DMS114 treated with DMSO at 0.1 percent for 48 hours (cell line): Measurements from ENCODE around the gene KRTAP10-1.
"Not testable (repeated sequence)": the region's sequence is repeated elsewhere in the genome, so short reads cannot be mapped to it uniquely, and the experiment has no call there.

Experiments
- DNase-seq: peaks from one replicate; lab custom pipeline; 2025; ENCODE audit not compliant: unreplicated experiment; lab: John Stamatoyannopoulos, UW

The KRTAP10-1 gene, protein sequence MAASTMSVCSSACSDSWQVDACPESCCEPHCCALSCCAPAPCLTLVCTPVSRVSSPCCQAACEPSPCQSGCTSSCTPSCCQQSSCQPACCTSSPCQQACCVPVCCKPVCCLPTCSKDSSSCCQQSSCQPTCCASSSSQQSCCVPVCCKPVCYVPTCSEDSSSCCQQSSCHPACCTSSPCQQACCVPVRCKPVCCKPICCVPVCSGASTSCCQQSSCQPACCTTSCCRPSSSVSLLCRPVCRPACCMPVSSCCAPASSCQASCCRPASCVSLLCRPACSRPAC

DNA sequence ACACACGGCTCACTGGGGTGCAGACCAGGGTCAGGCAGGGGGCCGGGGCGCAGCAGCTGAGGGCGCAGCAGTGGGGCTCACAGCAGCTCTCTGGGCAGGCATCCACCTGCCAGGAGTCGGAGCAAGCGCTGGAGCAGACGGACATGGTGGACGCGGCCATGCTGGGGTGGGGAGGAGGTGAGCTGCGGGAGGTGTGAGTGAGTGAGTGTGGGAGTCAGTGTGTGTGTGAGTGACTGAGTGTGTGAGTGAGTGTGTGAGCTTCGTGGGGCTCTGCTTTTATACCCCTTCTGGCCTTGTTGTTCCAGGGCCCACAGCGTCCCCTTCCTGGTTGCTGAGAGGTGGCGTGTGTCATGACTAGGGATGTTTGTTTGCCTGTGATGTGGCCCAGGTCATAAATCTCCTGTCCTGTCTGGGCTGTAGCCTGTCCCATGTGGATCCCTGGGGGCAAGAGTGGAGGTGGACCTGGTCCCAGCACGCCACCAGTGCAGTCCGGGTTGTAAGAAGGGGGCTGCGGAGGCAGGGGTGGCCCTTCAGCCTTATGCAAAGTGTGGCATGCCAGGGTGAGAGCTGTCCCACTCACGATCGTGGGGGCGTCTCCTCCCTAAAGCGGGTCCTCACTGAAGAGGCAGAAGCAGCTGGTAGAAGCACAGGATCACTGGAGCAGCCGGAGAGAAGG, at the start of gene KRTAP10-1:
TSS of gene KRTAP10-1 (minus strand) at position 205 of the 676 bp plus-strand sequence. CDS start at position 160, 45 bp downstream.
- DNase-seq, result no peak

DNA sequence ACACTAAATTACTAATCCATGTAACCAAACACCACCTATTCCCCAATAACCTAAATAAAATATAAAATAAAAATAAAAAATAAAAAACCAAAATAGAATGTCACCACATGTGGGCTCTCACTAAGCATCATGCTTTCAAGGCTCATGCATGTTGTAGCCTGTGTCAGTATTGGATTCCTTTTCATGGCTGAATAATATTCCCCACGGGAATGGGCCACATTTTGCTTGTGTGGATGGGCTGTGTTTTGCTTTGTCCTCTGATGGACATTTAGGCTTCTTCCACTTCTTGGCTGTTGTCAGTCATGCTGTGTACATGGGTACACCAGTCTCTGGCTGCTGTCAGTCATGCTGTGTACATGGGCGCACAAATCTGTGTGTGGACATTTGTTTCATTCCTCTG, 49.1 kb upstream of the KRTAP10-1 start:
- DNase-seq, result no peak

DNA sequence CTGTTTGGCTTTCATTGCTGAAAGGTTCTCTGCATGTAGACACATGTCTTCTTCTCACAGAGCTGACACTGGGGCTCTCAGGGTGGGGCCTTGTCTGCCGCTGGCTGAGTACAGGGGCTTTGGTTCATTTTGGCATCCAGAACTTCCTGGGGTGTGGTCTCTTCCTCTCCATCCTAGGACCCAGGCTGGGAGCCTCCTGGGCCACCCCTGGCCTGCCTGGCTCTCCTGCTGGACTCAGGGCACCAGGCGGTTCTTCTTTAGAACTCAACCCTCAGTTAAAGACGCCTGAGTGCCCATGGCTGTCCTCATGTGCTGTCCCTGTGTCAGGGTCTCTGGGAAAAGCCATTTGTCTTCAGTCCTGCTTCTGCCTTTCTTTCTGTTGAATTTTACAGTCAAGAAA, 45.9 kb upstream of the KRTAP10-1 start:
- DNase-seq, result no peak

DNA sequence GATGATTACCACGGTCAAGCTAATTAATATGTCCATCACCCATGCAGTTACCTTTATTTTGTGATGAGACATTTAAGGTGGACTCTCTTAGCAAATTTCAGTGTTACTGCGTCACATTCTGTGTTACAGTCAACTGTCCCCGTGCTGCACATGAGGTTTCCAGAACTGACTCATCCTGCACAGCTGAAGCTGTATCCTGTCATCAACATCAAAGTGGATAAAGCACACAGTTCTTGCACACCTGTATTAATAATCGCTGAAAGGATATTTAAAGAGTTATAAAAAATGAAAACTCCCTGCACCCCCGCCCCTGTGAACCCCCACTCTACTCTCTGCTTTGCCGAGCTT, 43.8 kb upstream of the KRTAP10-1 start:
- no peak for DNase-seq

DNA sequence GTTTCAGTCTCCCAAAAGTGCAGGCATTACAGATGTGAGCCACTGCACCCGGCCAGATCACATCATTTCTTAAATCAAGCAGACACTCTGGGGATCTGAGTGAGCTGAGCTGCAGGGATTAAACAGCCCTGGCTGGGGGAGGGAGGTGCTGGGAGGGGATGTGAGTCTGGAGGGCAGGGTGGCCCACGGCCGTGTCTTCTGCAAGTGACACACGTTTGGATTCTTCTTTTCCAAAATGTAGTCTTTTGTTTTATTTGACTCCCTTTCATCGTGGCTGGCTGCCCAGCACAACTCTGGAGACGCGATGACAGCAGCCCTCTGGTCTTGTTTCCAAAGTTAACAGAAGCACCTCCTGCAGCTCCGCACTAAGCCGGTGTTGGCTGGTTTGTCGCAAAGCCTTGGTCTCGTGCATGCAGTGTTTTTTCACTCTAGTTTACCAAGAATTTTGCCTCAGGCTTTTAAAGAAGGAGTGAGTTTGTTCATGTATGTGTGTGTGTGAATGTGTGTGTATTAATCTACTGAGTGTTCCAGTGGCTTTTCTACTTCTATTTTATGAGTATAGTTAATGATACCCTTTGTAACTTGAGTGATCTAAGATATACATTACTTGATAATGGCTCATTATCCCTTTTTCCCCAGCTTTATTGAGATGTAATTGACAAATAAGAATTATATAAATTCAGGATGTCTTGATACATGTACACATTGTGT, 43.2 kb upstream of the KRTAP10-1 start:
- no peak for DNase-seq

DNA sequence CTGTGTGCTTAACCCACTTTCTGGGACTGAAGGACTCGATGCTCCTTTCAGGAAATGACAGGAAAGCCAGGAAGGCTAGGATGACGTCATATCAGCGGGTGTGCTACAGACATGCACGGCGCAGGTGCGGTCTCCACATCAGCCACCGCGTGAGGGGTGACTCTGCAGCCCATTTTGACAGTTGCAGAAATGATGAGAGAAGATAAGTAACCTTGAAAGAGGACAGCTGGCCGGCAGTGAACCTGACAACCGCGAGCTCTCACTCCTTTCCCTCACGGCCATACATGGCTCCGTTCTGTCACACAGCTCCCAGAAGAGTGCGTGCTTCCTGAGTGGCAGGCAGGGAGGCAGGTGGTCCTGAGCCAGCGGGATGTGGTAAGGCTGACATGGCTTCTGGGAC, 42.1 kb upstream of the KRTAP10-1 start:
- no peak for DNase-seq

DNA sequence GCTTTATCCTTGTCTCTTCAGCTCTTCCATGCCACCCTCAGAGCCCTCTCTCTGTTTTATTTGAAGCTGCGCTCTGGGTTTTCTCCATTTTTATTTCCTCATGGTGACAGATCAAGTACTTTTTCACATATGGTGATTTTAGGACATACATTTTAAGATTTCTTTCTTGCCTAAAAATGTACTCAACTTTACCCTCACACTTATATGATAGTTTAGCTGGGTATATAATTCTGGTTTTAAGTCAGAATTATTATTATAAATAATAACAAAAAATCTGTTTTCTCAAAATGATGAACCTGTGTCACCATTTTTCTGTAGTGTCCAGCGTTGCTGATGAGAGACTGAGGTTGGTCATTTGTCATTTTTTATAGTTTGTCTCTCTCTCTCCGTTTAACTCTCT, 41.2 kb upstream of the KRTAP10-1 start:
- DNase-seq, result no peak

DNA sequence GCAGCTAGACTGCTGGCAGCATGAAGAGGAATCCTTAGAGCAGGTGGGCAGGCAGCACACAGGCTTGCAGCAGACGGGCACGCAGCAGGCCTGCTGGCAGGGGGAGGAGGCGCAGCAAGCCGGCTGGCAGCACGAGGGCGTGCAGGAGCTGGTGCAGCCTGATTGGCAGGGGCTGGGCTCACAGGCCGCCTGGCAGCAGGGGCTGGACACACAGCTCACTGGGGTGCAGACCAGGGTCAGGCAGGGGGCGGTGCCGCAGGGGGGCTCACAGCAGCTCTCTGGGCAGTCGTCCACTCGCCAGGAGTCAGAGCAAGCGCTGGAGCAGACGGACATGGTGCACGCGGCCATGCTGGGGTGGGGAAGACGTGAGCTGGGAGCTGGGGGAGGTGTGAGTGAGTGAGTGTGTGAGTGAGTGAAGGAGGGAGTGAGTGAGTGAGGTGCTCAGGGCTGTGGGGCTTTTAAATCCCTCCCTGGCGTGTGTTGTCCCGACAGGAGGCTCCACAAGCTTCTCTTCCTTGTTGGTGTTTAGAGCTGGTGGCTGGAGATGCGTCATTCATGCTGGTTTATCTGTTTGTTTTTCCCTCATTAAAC, 40.3 kb upstream of the KRTAP10-1 start, which contains the start of gene KRTAP10-5:
TSS of gene KRTAP10-5 (minus strand) at position 374 of the 591 bp plus-strand sequence. CDS start at position 348, 26 bp downstream.
- not testable (repeated sequence) for DNase-seq

DNA sequence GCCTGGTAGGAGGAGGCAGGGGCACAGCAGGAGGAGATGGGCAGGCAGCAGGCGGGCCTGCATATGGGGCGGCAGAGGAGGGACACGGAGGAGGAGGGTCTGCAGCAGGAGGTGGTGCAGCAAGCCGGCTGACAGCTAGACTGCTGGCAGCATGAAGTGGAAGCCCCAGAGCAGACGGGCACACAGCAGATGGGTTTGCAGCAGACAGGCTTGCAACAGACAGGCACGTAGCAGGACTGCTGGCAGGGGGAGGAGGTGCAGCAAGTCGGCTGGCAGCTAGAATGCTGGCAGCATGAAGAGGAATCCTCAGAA, 39.8 kb upstream of the KRTAP10-1 start:
- no peak for DNase-seq

DNA sequence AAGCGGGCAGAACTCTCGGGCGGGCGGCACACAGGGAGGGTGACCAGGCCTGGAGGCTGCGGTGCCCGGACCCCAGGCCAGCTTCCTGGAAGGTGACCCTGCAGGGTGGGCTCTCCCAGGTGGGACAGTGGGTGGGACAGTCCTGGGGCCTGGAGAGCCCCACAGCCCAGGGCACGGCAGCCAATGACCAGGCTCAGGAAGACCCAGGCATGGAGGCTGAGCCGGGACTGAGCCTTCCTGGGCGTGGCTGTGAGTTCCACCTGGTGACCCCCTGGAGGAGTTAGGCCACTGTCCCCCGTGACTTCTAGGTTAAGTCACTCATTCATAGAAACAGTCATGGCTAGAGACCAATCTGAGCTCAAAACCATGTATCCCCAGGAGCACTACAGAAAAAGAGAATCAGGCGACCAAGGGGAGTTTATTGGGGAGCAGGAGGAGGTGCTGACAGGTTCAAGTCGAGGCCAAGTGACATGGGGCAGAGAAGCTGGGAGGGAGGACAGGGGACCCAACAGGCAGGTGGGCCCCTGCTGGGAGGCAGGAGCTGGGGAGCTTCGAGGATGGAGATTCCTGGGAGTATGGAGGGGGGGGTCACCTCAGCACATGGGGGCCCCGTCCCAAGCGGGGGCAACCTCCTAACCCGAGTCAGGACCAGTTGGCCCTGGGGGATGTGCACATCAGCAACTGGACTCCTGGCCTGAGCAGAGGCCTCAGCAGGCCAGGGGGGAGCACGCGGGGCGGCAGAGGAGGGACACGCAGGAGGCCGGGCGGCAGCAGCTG, 39.2 kb upstream of the KRTAP10-1 start:
- no peak for DNase-seq

DNA sequence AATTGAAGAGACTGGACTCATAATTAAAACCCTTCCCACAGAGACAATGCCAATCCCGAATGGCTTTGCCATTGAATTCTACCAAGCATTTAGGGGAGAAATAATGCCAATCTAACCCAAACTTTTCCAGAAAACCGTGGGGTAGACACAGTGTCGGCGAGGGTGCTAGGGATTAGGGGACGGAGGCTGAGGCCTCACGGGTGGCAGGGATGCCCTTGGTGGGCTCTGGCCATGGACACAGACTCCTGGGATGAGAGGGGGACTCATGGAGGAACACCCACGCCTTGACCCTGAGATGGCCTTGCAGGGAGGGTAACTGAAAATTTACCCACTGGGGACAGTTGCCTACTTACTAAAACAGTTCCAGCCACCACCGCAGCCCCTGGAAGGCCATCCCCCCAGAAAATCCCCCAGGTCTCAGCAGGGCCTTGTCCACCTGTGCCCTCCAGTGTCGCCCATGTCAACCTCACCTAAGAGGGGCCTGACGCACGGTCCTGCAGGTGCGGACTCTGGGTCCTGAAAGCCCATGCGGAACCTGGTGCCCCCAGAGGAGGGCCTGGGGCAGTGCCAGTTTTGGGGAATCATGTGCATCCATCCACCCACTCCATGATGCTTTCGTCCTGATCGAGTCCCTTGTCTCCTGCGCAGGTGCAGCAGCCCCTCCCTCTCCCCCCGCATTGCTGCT, 38.5 kb upstream of the KRTAP10-1 start:
- DNase-seq, result no peak

DNA sequence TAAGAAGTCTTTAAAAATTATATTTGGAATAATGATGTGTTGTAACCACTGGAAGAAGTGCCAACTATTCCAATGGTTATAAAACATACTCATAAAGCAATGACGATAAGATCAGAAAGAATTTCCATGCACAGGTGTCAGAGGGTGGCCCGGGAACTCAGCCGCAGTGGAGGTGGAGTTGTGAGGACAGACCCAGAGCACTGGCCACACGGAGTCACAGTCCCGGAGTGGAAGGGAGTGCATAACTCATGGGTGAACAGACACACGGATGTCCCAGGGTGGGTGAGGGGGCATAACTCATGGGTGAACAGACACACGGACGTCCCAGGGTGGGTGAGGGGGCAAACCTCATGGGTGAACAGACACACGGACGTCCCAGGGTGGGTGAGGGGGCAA, 36.0 kb upstream of the KRTAP10-1 start:
- no peak for DNase-seq

DNA sequence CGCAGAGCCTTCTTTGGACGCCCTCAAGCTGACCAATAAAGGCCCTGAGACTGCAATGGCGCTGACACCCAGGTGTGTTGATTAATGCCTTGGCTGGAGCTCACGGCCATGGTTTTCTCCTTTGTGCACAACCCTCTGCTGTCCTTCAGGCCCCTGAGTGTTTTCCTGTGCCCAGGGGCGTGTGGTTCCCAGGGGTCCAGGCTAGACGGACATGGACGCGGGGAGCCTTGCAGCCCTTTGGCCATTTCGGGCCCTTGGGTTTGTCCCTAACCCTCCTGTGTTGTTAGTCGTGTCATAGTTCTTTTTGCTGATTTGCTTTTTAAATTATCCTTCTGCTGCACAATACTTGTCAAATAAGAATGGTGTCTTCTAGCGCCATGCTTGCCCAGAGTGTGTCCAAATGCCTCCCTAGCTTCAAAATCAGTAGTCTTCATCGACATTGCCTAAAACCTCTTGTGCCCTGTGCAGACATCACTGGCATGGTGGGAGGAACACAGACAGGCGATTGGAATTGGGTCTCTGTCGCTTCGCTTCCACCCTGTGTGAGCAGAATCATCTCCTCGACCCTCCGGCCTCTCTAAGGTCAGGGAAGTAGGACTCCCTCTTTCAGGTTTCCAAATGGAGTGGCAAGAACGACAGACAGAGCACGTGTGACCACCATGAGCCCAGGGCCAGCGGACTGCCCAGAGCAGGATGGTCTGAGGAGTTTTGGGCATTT, 35.5 kb upstream of the KRTAP10-1 start:
- no peak for DNase-seq

DNA sequence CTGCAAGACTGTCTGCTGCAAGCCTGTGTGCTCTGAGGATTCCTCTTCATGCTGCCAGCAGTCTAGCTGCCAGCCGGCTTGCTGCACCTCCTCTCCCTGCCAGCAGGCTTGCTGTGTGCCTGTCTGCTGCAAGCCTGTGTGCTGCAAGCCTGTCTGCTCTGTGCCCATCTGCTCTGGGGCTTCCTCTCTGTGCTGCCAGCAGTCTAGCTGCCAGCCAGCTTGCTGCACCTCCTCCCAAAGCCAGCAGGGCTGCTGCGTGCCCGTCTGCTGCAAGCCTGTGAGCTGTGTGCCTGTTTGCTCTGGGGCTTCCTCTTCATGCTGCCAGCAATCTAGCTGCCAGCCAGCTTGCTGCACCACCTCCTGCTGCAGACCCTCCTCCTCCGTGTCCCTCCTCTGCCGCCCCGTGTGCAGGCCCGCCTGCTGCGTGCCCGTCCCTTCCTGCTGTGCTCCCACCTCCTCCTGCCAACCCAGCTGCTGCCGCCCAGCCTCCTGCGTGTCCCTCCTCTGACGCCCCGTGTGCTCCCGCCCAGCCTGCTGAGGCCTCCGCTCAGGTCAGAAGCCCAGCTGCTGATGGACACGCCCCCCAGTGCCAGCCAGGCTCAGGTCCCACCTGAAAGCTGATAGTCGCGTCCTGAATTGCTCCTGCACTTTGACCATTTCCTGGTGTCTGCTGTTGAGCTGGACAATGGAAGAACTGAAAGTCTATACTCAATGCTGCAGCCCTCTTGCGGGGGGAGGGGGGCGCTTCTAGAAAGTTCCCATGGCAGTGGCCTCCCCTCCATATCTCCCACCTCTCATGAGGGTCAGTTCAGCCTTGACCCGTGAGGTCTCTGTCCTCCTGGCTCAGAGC, 34.7 kb upstream of the KRTAP10-1 start:
- DNase-seq, result no peak

DNA sequence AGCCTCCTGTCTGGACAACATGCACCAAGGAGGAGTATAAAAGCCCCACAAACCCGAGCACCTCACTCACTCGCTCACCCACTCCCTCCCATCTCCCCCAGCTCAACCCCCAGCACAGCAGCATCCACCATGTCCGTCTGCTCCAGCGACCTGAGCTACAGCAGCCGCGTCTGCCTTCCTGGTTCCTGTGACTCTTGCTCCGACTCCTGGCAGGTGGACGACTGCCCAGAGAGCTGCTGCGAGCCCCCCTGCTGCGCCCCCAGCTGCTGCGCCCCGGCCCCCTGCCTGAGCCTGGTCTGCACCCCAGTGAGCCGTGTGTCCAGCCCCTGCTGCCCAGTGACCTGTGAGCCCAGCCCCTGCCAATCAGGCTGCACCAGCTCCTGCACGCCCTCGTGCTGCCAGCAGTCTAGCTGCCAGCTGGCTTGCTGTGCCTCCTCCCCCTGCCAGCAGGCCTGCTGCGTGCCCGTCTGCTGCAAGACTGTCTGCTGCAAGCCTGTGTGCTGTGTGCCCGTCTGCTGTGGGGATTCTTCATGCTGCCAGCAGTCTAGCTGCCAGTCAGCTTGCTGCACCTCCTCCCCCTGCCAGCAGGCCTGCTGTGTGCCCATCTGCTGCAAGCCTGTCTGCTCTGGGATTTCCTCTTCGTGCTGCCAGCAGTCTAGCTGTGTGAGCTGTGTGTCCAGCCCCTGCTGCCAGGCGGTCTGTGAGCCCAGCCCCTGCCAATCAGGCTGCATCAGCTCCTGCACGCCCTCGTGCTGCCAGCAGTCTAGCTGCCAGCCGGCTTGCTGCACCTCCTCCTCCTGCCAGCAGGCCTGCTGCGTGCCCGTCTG, 33.8 kb upstream of the KRTAP10-1 start, which contains the start of gene KRTAP10-4:
TSS of gene KRTAP10-4 (plus strand) at position 100 of the 827 bp plus-strand sequence. CDS start at position 130, 30 bp downstream.
- not testable (repeated sequence) for DNase-seq

DNA sequence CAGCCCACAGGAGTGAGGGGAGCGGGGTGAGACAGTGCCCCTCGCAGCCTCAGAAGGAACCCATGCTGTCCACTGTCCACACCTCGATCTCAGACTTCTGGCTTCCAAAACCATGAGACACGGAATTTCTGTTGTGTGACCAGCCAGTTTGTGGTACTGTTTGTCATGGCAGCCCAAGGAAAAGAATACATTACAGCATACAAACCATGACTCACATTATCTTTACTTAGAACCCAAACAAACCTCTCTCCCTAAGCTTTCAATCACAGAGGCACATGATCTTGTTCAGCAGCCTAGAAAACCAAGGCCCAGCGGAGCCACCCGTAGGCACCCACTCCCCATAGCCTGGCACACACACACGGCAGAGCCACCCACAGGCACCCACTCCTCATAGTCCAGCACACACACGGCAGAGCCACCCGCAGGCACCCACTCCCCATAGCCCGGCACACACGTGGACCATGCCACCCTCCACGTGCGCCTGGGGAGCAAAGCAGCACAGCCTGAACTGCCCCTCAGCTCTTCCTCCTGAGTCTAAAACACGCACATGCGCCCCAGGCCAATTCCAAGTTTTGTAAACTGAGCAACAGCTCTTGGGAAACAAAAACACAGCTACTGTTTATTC, 33.1 kb upstream of the KRTAP10-1 start:
- no peak for DNase-seq
